ENCODE results near the gene KDELR1. TPM values are rescaled to one million over a fixed set of nuclear protein-coding genes. Genes with fewer than 3 reads are reported as not detected.

Gene KDELR1
- total and polyA plus RNA-seq, 12 donors, result 63.4 to 201 (median 153) TPM

GRCh38 chr19:48348737-48349136 lies 42.6 kb downstream of the KDELR1 start:
- H3K27me3 ChIP-seq, result no peaks in the 10 kb centered on the region
- H3K36me3 ChIP-seq (replicated peaks in 1 of 2), result no peaks in the 10 kb centered on the region
- intact Hi-C loops (cut with DNase I), result no loop called here
- H3K27ac ChIP-seq, result peak overlapping the region in 3 of 5 donors; percentile 62 to 78 (median 73)
- H3K4me3 ChIP-seq, result no peak overlapping the region
- no peak for DNase-seq
- peaks cover 9% of the 10 kb centered on the region in 2 donors for H3K4me1 ChIP-seq (replicated peaks in 1 of 2)
- H3K9me3 ChIP-seq (replicated peaks in 1 of 3), result no peaks in the 10 kb centered on the region
- no peak for TF ChIP-seq POLR2A (IDR thresholded peaks at IDR 0.05)
- TF ChIP-seq CTCF (IDR thresholded peaks at IDR 0.05), result no peak
- 80 to 88% (median 87%) methylated on average over 3 to 7 of the region's 7 CpGs for WGBS, 4 donors

DNA sequence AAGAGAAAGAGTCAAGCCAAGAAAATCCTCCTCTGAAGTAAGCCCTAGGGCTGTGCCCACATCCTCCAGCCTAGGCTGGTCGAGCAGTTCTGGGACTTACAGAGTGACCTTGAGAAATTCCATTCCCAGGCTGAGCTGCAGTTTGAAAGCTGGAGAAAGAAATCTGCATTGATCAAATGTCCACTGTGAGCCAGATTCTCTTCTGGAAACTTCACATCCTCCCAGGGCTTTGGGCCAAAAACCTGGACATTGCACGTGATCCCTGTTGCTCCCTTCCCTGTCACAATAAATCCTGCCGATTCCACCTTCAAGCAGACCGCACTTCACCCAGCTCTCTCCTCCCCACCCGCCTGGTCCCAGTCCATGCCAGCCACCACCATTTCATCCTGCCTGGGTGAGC lies 43.3 kb downstream of the KDELR1 start:
- Histone ChIP-seq H3K9me3 (replicated peaks in 1 of 3) (no peaks in the 10 kb centered on the region), H3K27me3 (no peaks in the 10 kb centered on the region), H3K4me1 (replicated peaks in 1 of 2) (peaks cover 9% of the 10 kb centered on the region in 2 donors), H3K4me3 (no peak overlapping the region), H3K36me3 (replicated peaks in 1 of 2) (no peaks in the 10 kb centered on the region), H3K27ac (peak overlapping the region in 3 of 5 donors; percentile 62 to 78 (median 73))
- TF ChIP-seq CTCF (IDR thresholded peaks at IDR 0.05) (no peak), POLR2A (IDR thresholded peaks at IDR 0.05) (no peak)
- intact Hi-C loops (cut with DNase I), result no loop called here
- DNase-seq, result peak; percentile 72 to 90 (median 83)
- 19 to 33% (median 28%) methylated on average over 5 of the region's 5 CpGs for WGBS, 4 donors

DNA sequence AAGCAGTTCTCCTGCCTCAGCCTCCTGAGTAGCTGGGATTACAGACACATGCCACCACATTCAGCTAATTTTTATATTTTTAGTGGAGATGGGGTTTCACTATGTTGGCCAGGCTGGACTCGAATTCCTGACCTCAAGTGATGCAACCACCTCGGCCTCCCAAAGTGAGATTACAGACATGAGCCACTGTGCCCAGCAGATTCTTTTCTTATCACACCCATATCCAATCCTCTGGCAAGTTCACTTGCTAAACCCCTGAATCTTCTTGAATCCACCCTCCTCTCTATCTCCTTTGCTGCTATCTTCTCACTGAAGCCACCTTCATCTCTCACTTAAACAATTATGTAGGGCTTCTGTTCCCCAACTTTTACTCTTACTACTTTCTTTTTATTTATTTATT lies 45.2 kb downstream of the KDELR1 start:
- peaks cover 9% of the 10 kb centered on the region in 2 donors for H3K4me1 ChIP-seq (replicated peaks in 1 of 2)
- H3K36me3 ChIP-seq (replicated peaks in 1 of 2), result no peaks in the 10 kb centered on the region
- intact Hi-C loops (cut with DNase I), result no loop called here
- no peaks in the 10 kb centered on the region for H3K27me3 ChIP-seq
- TF ChIP-seq CTCF (IDR thresholded peaks at IDR 0.05), result no peak
- no peak for TF ChIP-seq POLR2A (IDR thresholded peaks at IDR 0.05)
- H3K9me3 ChIP-seq (replicated peaks in 1 of 3), result no peaks in the 10 kb centered on the region
- WGBS, 4 donors, result 86 to 94% (median 88%) methylated on average over 2 of the region's 2 CpGs
- no peak overlapping the region for H3K4me3 ChIP-seq
- no peak for DNase-seq
- no peak overlapping the region for H3K27ac ChIP-seq

DNA sequence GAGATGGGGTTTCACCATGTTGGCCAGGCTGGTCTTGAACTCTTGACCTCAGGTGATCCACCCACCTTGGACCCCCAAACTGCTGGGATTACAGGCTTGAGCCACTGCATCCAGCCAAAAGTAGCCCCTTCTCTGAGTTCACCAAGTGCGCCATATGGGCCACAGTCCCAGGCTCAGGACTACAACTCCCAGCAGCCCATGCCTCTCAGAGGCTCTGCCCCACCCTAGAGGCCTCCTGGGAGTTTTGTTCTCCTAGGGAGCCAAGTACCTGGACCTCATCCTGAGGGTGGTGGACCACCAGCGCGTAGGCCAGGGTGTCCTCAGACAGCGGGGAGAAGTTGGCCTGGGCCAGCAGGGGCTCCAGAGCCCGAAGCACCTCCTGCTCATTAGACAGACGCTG lies 46.5 kb downstream of the KDELR1 start:
- H3K27me3 ChIP-seq, result no peaks in the 10 kb centered on the region
- DNase-seq, result no peak
- TF ChIP-seq CTCF (IDR thresholded peaks at IDR 0.05), result no peak
- TF ChIP-seq POLR2A (IDR thresholded peaks at IDR 0.05), result no peak
- intact Hi-C loops (cut with DNase I), result no loop called here
- no peaks in the 10 kb centered on the region for H3K36me3 ChIP-seq (replicated peaks in 1 of 2)
- H3K9me3 ChIP-seq (replicated peaks in 1 of 3), result no peaks in the 10 kb centered on the region
- no peak overlapping the region for H3K4me3 ChIP-seq
- peaks cover 9% of the 10 kb centered on the region in 2 donors for H3K4me1 ChIP-seq (replicated peaks in 1 of 2)
- WGBS, 4 donors, result 92 to 100% (median 97%) methylated on average over 6 of the region's 6 CpGs
- H3K27ac ChIP-seq, result no peak overlapping the region
